Measurements from ENCODE around the gene MID1.

Gene MID1

GRCh38 chrX:10485326-10485725 is 135.1 kb downstream of the MID1 start:
- DNase-seq (ENCODE audit: low spot score), result no peak

GRCh38 chrX:10484683-10485247 is 135.6 kb downstream of the MID1 start:
- DNase-seq (ENCODE audit: low spot score), result no peak

DNA sequence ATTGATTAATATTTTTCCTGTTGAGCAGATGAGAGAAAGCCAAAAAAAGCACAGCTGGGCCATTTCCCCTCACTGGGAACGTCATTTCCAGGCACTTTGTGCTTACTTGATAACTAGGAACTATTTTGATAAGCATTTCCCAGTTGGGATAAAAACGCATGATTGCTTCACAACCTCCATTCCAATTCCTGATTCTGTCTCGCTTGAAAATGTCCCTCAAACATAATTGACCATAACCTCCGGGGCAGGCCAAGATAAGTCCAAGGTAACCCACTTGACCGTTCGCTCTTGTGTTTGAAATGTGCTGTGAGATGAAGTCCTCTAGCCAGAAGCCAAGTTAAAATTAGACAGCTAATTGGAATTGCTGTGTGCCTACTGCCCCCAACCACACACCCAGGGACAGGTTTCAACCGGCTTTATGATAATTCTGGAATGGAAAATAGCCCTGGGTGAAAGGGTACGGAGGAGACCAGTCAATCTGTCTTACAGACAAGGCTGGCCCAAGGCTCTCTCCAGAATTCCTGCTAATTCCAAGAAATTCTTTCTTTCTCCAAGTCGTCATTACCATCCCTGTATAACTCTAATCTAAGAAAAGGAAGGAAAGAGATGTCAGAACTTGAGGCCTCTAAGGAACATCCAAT is 137.1 kb downstream of the MID1 start:
- DNase-seq (ENCODE audit: low spot score), result no peak

- DNase-seq (ENCODE audit: low spot score), result no peak
These were observed 137.7 kb downstream of the MID1 start for GRCh38 chrX:10482708-10483107.

DNA sequence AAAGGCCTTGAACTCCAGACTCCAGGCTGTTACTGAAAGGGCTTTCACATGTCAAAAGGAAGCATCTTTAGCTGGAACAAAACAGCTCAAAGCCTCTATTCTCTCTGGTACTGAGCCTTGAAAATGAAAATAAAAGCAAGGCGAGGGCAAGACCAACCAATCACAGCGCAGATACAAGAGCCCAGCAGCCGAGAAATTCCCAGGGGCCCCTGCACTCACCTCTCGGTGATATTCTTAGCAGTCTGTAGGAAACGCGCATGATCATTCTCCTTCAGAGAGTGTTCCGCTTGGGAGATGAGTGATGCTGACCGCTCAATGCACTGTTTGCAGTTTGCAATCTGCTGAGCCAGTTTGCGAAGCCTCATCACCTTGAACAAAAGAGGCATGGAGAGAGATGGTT is 138.1 kb downstream of the MID1 start:
- no peak for DNase-seq (ENCODE audit: low spot score)

DNA sequence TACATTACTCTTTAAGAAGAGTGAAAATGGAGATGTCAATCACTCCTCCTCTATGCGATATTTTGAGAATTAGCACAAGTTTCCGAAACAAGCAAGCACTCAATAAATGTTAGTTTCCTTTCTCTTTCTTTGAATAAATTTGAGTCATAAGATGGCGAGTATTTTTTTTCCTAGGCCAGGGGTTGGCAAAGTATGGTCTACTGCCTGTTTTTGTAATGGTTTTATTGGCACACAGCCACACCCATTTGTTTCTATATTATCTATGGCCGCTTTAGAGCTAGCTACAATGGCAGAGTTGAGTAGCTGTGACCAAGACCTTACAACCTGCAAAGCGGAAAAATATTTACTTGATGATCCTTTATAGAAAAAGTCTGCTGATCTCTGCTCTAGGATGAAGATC is 139.5 kb downstream of the MID1 start:
- no peak for DNase-seq (ENCODE audit: low spot score)

DNA sequence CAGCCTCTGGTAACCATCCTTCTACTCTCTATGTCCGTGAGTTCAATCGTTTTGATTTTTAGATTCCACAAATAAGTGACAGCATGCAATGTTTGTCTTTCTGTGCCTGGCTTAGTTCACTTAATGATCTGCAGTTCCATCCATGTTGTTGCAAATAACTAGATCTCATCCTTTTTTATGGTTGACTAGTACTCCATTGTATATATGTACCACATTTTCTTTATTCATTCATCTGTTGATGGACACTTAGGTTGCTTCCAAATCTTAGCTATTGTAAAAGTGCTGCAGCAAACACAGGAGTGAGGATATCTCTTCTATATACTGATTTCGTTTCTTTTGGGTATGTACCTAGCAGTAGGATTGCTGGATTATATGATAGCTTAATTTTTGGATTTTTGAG is 140.9 kb downstream of the MID1 start:
- DNase-seq (ENCODE audit: low spot score), result no peak

GRCh38 chrX:10477525-10477924 is 142.9 kb downstream of the MID1 start:
- DNase-seq (ENCODE audit: low spot score), result peak; percentile 4

GRCh38 chrX:10474913-10475568 is 145.3 kb downstream of the MID1 start:
- DNase-seq (ENCODE audit: low spot score), result no peak

DNA sequence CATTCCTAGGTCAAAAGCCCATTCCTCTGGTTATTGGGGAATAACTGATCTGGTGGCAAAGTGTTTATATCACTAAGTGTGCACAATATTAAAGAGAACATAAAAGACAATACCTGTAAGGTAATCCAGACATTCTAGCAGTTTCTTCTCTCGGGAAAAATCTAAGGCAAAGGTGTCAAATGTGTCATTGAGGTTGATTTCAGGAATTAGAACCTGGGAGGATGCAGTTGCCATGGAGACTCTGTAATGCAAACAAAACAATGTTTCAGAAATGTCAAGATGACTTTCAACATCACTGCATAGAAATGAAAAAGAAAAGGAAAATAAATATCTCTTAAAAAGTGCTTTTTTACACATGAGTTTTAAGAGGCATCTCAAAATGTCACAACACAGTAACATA is 145.9 kb downstream of the MID1 start:
- no peak for DNase-seq (ENCODE audit: low spot score)

DNA sequence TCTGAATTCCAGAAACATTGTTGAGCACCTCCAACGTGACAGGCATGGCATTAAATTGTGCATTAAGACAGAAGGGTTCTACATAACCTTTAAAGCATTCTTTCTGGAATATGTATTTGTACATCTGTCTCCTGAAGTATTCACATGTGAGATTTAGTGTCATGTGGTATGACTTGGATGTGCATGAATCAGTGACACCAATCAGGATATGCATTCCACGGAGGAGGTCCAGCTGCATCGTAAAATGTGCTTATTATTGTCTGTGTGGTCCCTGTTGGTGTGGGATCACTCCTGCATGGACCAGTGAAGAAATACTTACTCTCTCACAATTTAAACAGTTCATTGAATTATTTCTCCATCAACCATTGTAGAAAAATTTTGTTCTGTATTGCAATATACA is 149.0 kb downstream of the MID1 start:
- DNase-seq (ENCODE audit: low spot score), result no peak

DNA sequence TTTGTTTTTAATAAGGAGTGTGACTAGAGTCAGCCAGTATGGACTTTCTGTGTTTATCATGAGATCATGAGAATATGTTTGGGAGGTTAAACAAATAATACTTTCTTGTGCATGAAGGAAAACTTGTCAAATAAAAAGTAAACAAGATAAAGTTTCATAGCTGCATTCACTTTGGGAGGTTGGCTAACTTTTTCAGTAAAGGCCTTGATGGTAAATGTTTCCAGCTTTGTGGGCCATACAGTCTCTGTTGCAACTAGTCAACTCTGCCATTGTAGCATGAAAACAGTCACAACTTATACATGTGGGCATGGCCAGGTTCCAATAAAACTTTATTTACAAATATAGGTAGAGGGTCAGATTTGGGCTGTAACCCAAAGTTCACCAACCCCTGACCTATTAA is 150.4 kb downstream of the MID1 start:
- no peak for DNase-seq (ENCODE audit: low spot score)

GRCh38 chrX:10467793-10468192 is 152.6 kb downstream of the MID1 start:
- DNase-seq (ENCODE audit: low spot score), result no peak

GRCh38 chrX:10465254-10465653 is 155.1 kb downstream of the MID1 start:
- no peak for DNase-seq (ENCODE audit: low spot score)

- DNase-seq (ENCODE audit: low spot score), result no peak
These were observed 163.3 kb downstream of the MID1 start for GRCh38 chrX:10457092-10457491.

DNA sequence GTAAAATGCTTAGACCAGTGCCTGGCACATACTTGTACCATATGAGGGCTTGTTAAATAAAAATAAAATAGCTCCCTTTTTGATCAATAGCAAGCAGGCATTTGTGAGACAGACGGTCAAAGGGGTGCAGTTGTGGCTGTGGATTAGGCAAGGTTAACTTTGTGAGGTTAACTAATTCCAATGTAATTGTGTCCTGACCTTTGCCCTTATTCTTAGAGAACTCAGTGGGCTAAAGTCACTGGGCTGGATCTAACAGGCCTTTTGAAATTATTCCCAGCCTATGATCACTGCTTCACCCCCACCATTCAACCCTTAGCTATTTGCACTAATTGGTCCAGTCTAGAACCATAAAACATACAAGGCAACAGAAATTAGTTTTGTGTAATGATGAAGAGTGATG is 166.4 kb downstream of the MID1 start:
- DNase-seq (ENCODE audit: low spot score), result no peak

DNA sequence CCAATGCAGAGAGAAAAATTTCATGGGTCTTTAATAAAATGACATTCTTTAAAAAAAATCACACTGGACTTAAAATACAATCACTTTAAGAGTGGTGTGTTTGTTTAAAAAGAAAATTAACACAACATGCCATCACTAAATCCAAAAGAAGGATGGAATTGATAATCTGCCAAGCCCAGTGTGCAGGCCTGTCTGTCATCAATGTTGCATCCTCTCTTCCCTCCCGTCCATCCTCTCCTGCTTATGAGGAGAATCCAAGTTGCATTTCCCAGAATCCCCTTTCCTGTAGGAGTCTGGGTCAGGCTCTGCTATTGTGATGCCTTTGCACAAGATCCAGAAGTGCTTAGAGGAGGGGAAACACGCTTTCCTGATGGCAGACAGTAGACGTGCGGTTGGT is 169.4 kb downstream of the MID1 start:
- no peak for DNase-seq (ENCODE audit: low spot score)

DNA sequence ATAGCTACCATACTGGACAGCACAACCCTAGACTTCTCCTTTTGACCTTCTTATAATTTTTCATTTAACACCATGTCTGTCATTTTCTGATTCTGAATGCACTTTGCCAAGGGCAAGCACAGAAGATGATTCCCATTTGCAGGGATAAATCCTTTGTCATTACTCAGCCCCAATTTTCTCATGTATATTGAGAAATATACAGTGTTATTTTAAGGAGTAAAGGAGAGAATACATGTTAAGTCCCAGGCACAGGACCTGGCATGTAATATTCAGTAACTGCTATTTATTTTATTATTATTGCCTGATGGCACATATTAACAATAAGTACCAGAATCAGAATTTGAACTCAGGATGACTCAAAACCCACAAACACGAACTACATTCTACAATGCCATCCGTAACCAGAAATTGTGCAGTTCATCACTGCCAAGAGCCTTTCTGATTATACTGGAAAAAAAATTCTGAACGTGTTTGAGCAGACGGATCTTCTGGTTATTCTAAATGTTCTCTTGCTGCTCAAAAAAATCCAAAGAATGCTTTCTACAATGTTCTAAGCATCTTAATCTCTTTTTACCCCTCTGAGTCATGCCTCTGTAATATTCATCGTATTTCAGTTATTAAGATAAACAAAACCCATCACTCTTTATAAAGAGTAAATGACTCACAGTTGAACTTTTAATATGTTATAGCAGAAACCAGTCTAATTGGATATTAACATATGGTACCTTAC is 170.0 kb downstream of the MID1 start:
- no peak for DNase-seq (ENCODE audit: low spot score)

DNA sequence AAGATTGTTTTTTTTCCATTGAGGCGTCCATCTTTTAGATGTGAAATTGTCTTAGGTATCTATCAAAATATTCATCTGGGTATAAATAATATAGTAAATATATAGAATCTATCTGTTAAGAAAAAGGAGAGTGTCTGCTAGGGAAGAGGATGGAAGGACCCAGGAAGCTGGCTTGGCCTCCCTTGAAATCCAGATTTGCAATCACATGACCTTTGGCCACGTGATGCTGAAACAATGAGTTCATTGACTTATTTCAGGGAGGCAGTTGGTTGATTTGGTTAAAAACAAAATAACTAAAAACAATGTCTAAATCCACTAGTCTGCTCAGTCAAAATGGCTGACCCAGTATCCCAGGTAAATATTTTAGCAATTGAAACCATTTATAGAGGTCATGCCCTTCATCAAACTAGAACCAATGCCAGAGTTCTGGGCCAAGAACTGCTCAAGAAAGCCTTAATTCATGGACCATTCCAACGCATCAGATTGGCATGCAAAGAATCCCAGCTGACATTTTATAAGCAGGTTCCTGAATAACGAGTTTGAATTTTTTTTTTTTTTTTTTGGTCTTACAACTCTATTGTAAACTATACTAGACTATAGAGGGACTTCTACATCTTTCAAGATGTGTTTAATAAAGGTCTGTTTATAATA is 172.7 kb downstream of the MID1 start:
- no peak for DNase-seq (ENCODE audit: low spot score)

DNA sequence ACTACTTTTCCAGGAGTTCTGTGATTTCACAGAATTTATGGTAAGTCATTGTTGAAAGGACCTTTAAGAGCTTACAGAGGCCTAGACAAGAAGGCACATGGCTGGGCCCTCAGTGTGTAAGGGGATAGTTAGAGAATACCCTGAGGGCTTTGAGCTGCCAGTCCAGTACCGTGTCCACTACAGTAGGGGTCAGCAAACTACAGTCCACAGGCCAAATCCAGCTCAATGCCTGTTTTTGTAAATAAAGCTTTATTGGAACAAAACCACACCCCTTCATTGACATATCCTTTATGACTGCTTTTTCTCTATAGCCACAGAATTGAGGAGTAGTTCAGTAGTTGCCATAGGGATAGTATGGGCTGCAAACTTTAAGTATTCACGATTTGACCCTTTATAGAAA is 176.2 kb downstream of the MID1 start:
- no peak for DNase-seq (ENCODE audit: low spot score)

DNA sequence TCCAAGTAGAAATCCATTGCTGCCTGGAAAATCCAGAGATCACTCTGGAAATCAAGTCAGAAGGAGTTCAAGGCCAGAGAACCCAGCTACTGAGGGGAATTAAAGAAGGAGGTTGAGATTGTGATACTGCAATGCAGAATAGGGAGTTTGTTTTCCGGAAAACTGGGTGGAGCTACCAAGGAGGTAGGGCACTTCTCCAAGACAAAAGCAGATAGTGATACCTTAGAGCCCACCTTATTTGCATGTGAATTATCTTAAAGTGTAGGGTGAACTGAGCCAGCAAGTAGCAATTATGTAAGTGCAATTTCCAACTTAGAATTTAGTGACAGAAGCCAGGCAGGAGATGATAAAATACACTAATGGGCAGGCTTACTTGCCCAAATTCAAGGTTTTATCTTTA is 178.9 kb downstream of the MID1 start:
- no peak for DNase-seq (ENCODE audit: low spot score)

GRCh38 chrX:10433296-10433965 is 187.0 kb downstream of the MID1 start:
- peak; percentile 13 for DNase-seq (ENCODE audit: low spot score)
